HEK293 (cell line): Measurements from ENCODE around the gene WWC1.

Source experiments
- FEZF1 ChIP-seq: fragments of 450-650 bp; formaldehyde crosslinking; IDR thresholded peaks from 2 replicates; pipeline ENCODE4 v1.5.1; 2016; ENCODE audit warnings: missing biosample characterization, missing genetic modification characterization
- GFI1B ChIP-seq: fragments of 450-650 bp; formaldehyde crosslinking; IDR thresholded peaks from 2 replicates; pipeline ENCODE4 v1.5.1; 2016; ENCODE audit warnings: missing biosample characterization, missing genetic modification characterization
- GLIS1 ChIP-seq: fragments of 450-650 bp; formaldehyde crosslinking; IDR thresholded peaks from 2 replicates; pipeline ENCODE4 v1.5.1; 2016; ENCODE audit warnings: missing biosample characterization, missing genetic modification characterization
- KLF10 ChIP-seq: fragments of 450-650 bp; IDR thresholded peaks from 2 replicates; pipeline ENCODE4 v1.5.1; 2018; ENCODE audit warnings: missing biosample characterization, mild to moderate bottlenecking, missing genetic modification characterization
- MYNN ChIP-seq: fragments of 450-650 bp; formaldehyde crosslinking; IDR thresholded peaks from 2 replicates; pipeline ENCODE4 v1.5.1; 2016; ENCODE audit warnings: missing biosample characterization, missing genetic modification characterization, borderline replicate concordance
- OSR2 ChIP-seq: fragments of 450-650 bp; formaldehyde crosslinking; IDR thresholded peaks from 2 replicates; pipeline ENCODE4 v1.5.1; 2016; ENCODE audit warnings: missing biosample characterization, missing genetic modification characterization
- TRIM28 ChIP-seq: IDR thresholded peaks from 2 replicates; pipeline ENCODE4 v1.6.1; 2011; ENCODE audit warnings: low read length, control low read depth, borderline replicate concordance
- WT1 ChIP-seq: fragments of 450-650 bp; formaldehyde crosslinking; IDR thresholded peaks from 2 replicates; pipeline ENCODE4 v1.5.1; 2016; ENCODE audit warnings: missing biosample characterization, missing genetic modification characterization
- YY1 ChIP-seq: fragments of 450-650 bp; formaldehyde crosslinking; IDR thresholded peaks from 2 replicates; pipeline ENCODE4 v1.5.1; 2018; ENCODE audit warnings: missing biosample characterization, missing genetic modification characterization
- ZBTB20 ChIP-seq: fragments of 450-650 bp; formaldehyde crosslinking; IDR thresholded peaks from 2 replicates; pipeline ENCODE4 v1.5.1; 2016; ENCODE audit warnings: missing biosample characterization, missing genetic modification characterization
- ZBTB48 ChIP-seq: fragments of 450-650 bp; formaldehyde crosslinking; IDR thresholded peaks from 2 replicates; pipeline ENCODE4 v1.5.1; 2016; ENCODE audit warnings: missing biosample characterization, missing genetic modification characterization
- ZFP37 ChIP-seq: fragments of 450-650 bp; formaldehyde crosslinking; IDR thresholded peaks from 2 replicates; pipeline ENCODE4 v1.5.1; 2016; ENCODE audit warnings: missing biosample characterization, missing genetic modification characterization
- ZNF121 ChIP-seq: fragments of 450-650 bp; formaldehyde crosslinking; IDR thresholded peaks from 2 replicates; pipeline ENCODE4 v1.5.1; 2016; ENCODE audit warnings: missing biosample characterization, missing genetic modification characterization
- ZNF132 ChIP-seq: fragments of 450-650 bp; formaldehyde crosslinking; IDR thresholded peaks from 2 replicates; pipeline ENCODE4 v1.5.1; 2017; ENCODE audit warnings: missing biosample characterization, missing genetic modification characterization, borderline replicate concordance
- ZNF157 ChIP-seq: fragments of 450-650 bp; formaldehyde crosslinking; IDR thresholded peaks from 2 replicates; pipeline ENCODE4 v1.5.1; 2016; ENCODE audit warnings: missing biosample characterization, missing genetic modification characterization
- ZNF174 ChIP-seq: fragments of 450-650 bp; formaldehyde crosslinking; IDR thresholded peaks from 2 replicates; pipeline ENCODE4 v1.5.0; 2017; ENCODE audit warnings: missing biosample characterization, mild to moderate bottlenecking, missing genetic modification characterization
- ZNF202 ChIP-seq: fragments of 450-650 bp; formaldehyde crosslinking; IDR thresholded peaks from 2 replicates; pipeline ENCODE4 v1.5.1; 2016; ENCODE audit warnings: missing biosample characterization, missing genetic modification characterization, borderline replicate concordance
- ZNF416 ChIP-seq: fragments of 450-650 bp; formaldehyde crosslinking; IDR thresholded peaks from 2 replicates; pipeline ENCODE4 v1.5.1; 2016; ENCODE audit warnings: missing biosample characterization, missing genetic modification characterization
- ZNF654 ChIP-seq: fragments of 450-650 bp; formaldehyde crosslinking; IDR thresholded peaks from 2 replicates; pipeline ENCODE4 v1.5.1; 2016; ENCODE audit warnings: low read depth, missing biosample characterization, missing genetic modification characterization
- ZNF701 ChIP-seq: fragments of 450-650 bp; formaldehyde crosslinking; IDR thresholded peaks from 2 replicates; pipeline ENCODE4 v1.5.1; 2016; ENCODE audit warnings: missing biosample characterization, missing genetic modification characterization
- ZNF776 ChIP-seq: fragments of 450-650 bp; formaldehyde crosslinking; IDR thresholded peaks from 2 replicates; pipeline ENCODE4 v1.5.0; 2017; ENCODE audit warnings: missing biosample characterization, missing genetic modification characterization, borderline replicate concordance
- ZSCAN23 ChIP-seq: fragments of 450-650 bp; formaldehyde crosslinking; IDR thresholded peaks from 2 replicates; pipeline ENCODE4 v1.5.1; 2016; ENCODE audit warnings: missing biosample characterization, missing genetic modification characterization
- TF ChIP-seq, protein P1 (sequence below): fragments of 450-650 bp; formaldehyde crosslinking; IDR thresholded peaks from 2 replicates; pipeline ENCODE4 v1.5.1; 2016; ENCODE audit warnings: missing biosample characterization, missing genetic modification characterization
- TF ChIP-seq, protein P2 (sequence below): fragments of 450-650 bp; formaldehyde crosslinking; IDR thresholded peaks from 2 replicates; pipeline ENCODE4 v1.5.1; 2017; ENCODE audit warnings: missing biosample characterization, missing genetic modification characterization
- TF ChIP-seq, protein P3 (sequence below): fragments of 450-650 bp; formaldehyde crosslinking; IDR thresholded peaks from 2 replicates; pipeline ENCODE4 v1.5.1; 2016; ENCODE audit warnings: missing biosample characterization, missing genetic modification characterization
- TF ChIP-seq, protein P4 (sequence below): fragments of 450-650 bp; formaldehyde crosslinking; IDR thresholded peaks from 2 replicates; pipeline ENCODE4 v1.5.1; 2016; ENCODE audit warnings: missing biosample characterization, missing genetic modification characterization
- TF ChIP-seq, protein P5 (sequence below): fragments of 450-650 bp; formaldehyde crosslinking; IDR thresholded peaks from 2 replicates; pipeline ENCODE4 v1.5.1; 2016; ENCODE audit warnings: missing biosample characterization, missing genetic modification characterization
- TF ChIP-seq, protein P6 (sequence below): fragments of 450-650 bp; formaldehyde crosslinking; IDR thresholded peaks from 2 replicates; pipeline ENCODE4 v1.5.1; 2017; ENCODE audit warnings: missing biosample characterization, missing genetic modification characterization
- TF ChIP-seq, protein P7 (sequence below): fragments of 450-650 bp; formaldehyde crosslinking; IDR thresholded peaks from 2 replicates; pipeline ENCODE4 v1.5.1; 2017; ENCODE audit warnings: missing biosample characterization, missing genetic modification characterization

WWC1 gene

DNA sequence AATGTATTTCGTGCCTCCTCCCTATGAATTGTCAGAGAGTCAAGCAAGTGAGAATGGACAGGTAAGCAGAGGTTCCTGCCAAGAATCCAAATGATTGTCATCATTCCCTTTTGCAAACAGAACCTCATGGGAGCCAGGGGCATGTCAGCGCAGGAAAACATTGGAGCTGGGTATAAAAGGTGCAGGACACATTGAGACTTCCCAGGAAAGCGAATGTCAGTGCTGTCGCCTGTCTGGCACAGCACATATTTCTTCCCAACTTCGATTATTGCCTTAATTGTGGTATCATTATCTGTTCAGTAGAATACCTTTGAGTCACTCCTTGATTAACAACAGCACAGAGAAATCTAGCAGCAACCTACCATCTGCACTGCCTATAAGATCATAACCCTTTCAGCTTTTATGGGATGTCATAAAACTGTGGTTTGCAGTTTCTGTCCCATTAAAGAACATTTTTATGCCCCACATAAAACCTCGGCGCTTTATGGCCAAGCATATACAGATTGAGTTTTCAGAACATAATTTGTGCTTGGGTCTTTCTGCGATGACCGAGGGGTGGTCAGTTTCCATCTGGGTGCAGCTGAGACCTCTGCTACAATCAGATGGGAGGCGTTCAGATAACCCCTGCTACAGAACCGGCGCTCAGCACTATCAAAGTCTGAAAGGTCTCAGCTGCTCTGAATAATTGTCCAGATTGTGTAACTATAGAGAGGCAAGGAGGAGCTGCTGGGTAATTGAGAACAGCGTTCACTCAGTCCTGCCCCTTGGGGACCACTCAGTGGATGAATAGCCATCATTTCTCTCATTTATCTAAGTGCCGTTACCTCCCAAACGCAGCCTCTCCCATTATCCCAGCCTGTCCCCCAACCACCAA, 30.9 kb upstream of the WWC1 start (continued):
- no peak for TF ChIP-seq KLF10 (tag by site-specific recombination)
- TF ChIP-seq ZNF416 (tag by site-specific recombination), result no peak
- TF ChIP-seq ZNF174, result no peak
- no peak for TF ChIP-seq ZNF776 (tag by site-specific recombination)
- peak; percentile 43; the same call in 1 of the 2 replicates for TF ChIP-seq YY1 (tag by site-specific recombination)
- no peak for TF ChIP-seq ZNF654 (tag by site-specific recombination)
- TF ChIP-seq, protein P1, sequence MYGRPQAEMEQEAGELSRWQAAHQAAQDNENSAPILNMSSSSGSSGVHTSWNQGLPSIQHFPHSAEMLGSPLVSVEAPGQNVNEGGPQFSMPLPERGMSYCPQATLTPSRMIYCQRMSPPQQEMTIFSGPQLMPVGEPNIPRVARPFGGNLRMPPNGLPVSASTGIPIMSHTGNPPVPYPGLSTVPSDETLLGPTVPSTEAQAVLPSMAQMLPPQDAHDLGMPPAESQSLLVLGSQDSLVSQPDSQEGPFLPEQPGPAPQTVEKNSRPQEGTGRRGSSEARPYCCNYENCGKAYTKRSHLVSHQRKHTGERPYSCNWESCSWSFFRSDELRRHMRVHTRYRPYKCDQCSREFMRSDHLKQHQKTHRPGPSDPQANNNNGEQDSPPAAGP (tag by site-specific recombination), result no peak; the same call in 1 of the 2 replicates
- peak; percentile 76 for TF ChIP-seq GLIS1 (tag by site-specific recombination)
- TF ChIP-seq ZFP37 (tag by site-specific recombination), result no peak
- peak; percentile 97 for TF ChIP-seq WT1 (tag by site-specific recombination)
- TF ChIP-seq, protein P2, sequence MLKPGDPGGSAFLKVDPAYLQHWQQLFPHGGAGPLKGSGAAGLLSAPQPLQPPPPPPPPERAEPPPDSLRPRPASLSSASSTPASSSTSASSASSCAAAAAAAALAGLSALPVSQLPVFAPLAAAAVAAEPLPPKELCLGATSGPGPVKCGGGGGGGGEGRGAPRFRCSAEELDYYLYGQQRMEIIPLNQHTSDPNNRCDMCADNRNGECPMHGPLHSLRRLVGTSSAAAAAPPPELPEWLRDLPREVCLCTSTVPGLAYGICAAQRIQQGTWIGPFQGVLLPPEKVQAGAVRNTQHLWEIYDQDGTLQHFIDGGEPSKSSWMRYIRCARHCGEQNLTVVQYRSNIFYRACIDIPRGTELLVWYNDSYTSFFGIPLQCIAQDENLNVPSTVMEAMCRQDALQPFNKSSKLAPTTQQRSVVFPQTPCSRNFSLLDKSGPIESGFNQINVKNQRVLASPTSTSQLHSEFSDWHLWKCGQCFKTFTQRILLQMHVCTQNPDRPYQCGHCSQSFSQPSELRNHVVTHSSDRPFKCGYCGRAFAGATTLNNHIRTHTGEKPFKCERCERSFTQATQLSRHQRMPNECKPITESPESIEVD (tag by site-specific recombination), result peak; percentile 90
- TF ChIP-seq ZSCAN23 (tag by site-specific recombination), result no peak
- TF ChIP-seq TRIM28, result peak; percentile 96
- peak; percentile 75; the same call in 1 of the 2 replicates for TF ChIP-seq OSR2 (tag by site-specific recombination)
- TF ChIP-seq ZNF202 (tag by site-specific recombination), result no peak
- TF ChIP-seq, protein P3, sequence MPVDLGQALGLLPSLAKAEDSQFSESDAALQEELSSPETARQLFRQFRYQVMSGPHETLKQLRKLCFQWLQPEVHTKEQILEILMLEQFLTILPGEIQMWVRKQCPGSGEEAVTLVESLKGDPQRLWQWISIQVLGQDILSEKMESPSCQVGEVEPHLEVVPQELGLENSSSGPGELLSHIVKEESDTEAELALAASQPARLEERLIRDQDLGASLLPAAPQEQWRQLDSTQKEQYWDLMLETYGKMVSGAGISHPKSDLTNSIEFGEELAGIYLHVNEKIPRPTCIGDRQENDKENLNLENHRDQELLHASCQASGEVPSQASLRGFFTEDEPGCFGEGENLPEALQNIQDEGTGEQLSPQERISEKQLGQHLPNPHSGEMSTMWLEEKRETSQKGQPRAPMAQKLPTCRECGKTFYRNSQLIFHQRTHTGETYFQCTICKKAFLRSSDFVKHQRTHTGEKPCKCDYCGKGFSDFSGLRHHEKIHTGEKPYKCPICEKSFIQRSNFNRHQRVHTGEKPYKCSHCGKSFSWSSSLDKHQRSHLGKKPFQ, result 0 out of 2 replicates have a peak, but pooled peaks have one; percentile 51
- TF ChIP-seq, protein P4, sequence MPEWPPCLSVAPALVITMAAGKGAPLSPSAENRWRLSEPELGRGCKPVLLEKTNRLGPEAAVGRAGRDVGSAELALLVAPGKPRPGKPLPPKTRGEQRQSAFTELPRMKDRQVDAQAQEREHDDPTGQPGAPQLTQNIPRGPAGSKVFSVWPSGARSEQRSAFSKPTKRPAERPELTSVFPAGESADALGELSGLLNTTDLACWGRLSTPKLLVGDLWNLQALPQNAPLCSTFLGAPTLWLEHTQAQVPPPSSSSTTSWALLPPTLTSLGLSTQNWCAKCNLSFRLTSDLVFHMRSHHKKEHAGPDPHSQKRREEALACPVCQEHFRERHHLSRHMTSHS (tag by site-specific recombination), result 0 out of 2 replicates have a peak, but pooled peaks have one; percentile 23
- peak; percentile 80 for TF ChIP-seq FEZF1 (tag by site-specific recombination)
- no peak for TF ChIP-seq ZNF701 (tag by site-specific recombination)
- TF ChIP-seq ZNF132 (tag by site-specific recombination), result no peak
- peak; percentile 49; the same call in 1 of the 2 replicates for TF ChIP-seq GFI1B
- no peak for TF ChIP-seq ZBTB48 (tag by site-specific recombination)
- TF ChIP-seq, protein P5, sequence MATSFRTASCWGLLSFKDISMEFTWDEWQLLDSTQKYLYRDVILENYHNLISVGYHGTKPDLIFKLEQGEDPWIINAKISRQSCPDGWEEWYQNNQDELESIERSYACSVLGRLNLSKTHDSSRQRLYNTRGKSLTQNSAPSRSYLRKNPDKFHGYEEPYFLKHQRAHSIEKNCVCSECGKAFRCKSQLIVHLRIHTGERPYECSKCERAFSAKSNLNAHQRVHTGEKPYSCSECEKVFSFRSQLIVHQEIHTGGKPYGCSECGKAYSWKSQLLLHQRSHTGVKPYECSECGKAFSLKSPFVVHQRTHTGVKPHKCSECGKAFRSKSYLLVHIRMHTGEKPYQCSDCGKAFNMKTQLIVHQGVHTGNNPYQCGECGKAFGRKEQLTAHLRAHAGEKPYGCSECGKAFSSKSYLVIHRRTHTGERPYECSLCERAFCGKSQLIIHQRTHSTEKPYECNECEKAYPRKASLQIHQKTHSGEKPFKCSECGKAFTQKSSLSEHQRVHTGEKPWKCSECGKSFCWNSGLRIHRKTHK (tag by site-specific recombination), result no peak
- TF ChIP-seq, protein P6, sequence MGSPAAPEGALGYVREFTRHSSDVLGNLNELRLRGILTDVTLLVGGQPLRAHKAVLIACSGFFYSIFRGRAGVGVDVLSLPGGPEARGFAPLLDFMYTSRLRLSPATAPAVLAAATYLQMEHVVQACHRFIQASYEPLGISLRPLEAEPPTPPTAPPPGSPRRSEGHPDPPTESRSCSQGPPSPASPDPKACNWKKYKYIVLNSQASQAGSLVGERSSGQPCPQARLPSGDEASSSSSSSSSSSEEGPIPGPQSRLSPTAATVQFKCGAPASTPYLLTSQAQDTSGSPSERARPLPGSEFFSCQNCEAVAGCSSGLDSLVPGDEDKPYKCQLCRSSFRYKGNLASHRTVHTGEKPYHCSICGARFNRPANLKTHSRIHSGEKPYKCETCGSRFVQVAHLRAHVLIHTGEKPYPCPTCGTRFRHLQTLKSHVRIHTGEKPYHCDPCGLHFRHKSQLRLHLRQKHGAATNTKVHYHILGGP (tag by site-specific recombination), result no peak
- TF ChIP-seq ZNF157 (tag by site-specific recombination), result no peak
- peak; percentile 65; the same call in 1 of the 2 replicates for TF ChIP-seq ZBTB20 (tag by site-specific recombination)
- TF ChIP-seq ZNF121 (tag by site-specific recombination), result no peak
- TF ChIP-seq, protein P7, sequence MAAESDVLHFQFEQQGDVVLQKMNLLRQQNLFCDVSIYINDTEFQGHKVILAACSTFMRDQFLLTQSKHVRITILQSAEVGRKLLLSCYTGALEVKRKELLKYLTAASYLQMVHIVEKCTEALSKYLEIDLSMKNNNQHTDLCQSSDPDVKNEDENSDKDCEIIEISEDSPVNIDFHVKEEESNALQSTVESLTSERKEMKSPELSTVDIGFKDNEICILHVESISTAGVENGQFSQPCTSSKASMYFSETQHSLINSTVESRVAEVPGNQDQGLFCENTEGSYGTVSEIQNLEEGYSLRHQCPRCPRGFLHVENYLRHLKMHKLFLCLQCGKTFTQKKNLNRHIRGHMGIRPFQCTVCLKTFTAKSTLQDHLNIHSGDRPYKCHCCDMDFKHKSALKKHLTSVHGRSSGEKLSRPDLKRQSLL (tag by site-specific recombination), result no peak
- no peak for TF ChIP-seq MYNN (tag by site-specific recombination)
